CD14-positive monocyte (primary cell): ENCODE measurements around the gene ARID1B. TPM values are rescaled to one million over a fixed set of nuclear protein-coding genes. Genes with fewer than 3 reads are reported as not detected.

Experiments
- DNase-seq, 3 donors: peaks; one replicate each; pipeline ENCODE4 v3.0.0-alpha.2; 2011 to 2022
- H2AFZ ChIP-seq: 2 replicates; pipeline ENCODE4 v1.6.0; 2012; ENCODE audit warnings: mild to moderate bottlenecking, low read depth, low read length, inconsistent platforms; ENCODE audit not compliant: insufficient read depth, poor library complexity, severe bottlenecking
- H3K27ac ChIP-seq, 2 donors: 1 replicate in 1 of 2; 2 replicates in 1 of 2; pipeline ENCODE4 v1.5.1; 2012 to 2013; ENCODE audit warnings: low read length in 2 of 2, control low read depth in 1 of 2, inconsistent platforms in 1 of 2, low read depth in 1 of 2, mild to moderate bottlenecking in 1 of 2
- H3K27me3 ChIP-seq, 2 donors: one replicate each; pipeline versions ENCODE4 v1.6.0 to v1.6.1; 2011 to 2013; ENCODE audit warnings: low read length in 2 of 2; ENCODE audit not compliant: control insufficient read depth in 2 of 2, insufficient read depth in 2 of 2
- H3K36me3 ChIP-seq, 2 donors: replicated peaks in 1 of 2; 1 replicate in 1 of 2; 2 replicates in 1 of 2; pipeline versions ENCODE4 v1.5.1 to v1.6.1; 2012 to 2013; ENCODE audit warnings: low read length in 2 of 2, control low read depth in 1 of 2, inconsistent platforms in 1 of 2, mild to moderate bottlenecking in 1 of 2; ENCODE audit not compliant: insufficient read depth in 2 of 2, control insufficient read depth in 1 of 2
- H3K4me1 ChIP-seq, 2 donors: 1 replicate in 1 of 2; 2 replicates in 1 of 2; pipeline versions ENCODE4 v1.5.1 to v1.6.1; 2012 to 2013; ENCODE audit warnings: low read length in 2 of 2, control low read depth in 1 of 2, inconsistent platforms in 1 of 2, mild to moderate bottlenecking in 1 of 2, moderate library complexity in 1 of 2; ENCODE audit not compliant: insufficient read depth in 2 of 2, control insufficient read depth in 1 of 2
- H3K4me2 ChIP-seq: replicated peaks from 2 replicates; pipeline ENCODE3; 2012; ENCODE audit warnings: low read length, moderate library complexity, mild to moderate bottlenecking; ENCODE audit not compliant: poor library complexity, severe bottlenecking; ENCODE audit errors: extremely low read depth
- H3K4me3 ChIP-seq, 3 experiments: fragments of 200-600 bp in 1 of 3; sonication (generic) in 1 of 3; replicated peaks in 1 of 3; 1 replicate in 2 of 3; 2 replicates in 1 of 3; pipeline ENCODE4 v1.5.1; 2011 to 2013; ENCODE audit warnings: low read length in 3 of 3, mild to moderate bottlenecking in 3 of 3, control low read depth in 2 of 3, low read depth in 2 of 3, inconsistent platforms in 1 of 3, moderate library complexity in 1 of 3
- H3K79me2 ChIP-seq: 2 replicates; pipeline ENCODE4 v1.6.0; 2012; ENCODE audit warnings: mild to moderate bottlenecking, control low read depth, inconsistent platforms, low read length, moderate library complexity; ENCODE audit not compliant: insufficient read depth
- H3K9ac ChIP-seq: 2 replicates; pipeline ENCODE4 v1.6.0; 2017; ENCODE audit warnings: low read length, mild to moderate bottlenecking; ENCODE audit not compliant: insufficient read depth, poor library complexity, severe bottlenecking
- H3K9me3 ChIP-seq, 2 donors: replicated peaks in 1 of 2; 1 replicate in 1 of 2; 2 replicates in 1 of 2; pipeline versions ENCODE4 v1.5.1 to v1.6.1; 2012 to 2013; ENCODE audit warnings: low read length in 2 of 2, control low read depth in 1 of 2; ENCODE audit not compliant: control insufficient read depth in 1 of 2, insufficient read depth in 1 of 2
- H4K20me1 ChIP-seq: 2 replicates; pipeline ENCODE4 v1.6.0; 2012; ENCODE audit warnings: mild to moderate bottlenecking, low read length, control low read depth, moderate library complexity; ENCODE audit not compliant: insufficient read depth
- H3K27ac Mint-ChIP-seq, 7 donors: one replicate each; pipeline ENCODE4 v1.8.0; 2020; ENCODE audit warnings: mild to moderate bottlenecking in 7 of 7, mixed read lengths in 7 of 7, moderate library complexity in 6 of 7, inconsistent platforms in 2 of 7
- H3K27me3 Mint-ChIP-seq, 3 donors: one replicate each; pipeline ENCODE4 v1.8.0; 2021 to 2022; ENCODE audit warnings: low read depth in 3 of 3, mild to moderate bottlenecking in 3 of 3, mixed read lengths in 3 of 3, moderate library complexity in 3 of 3, inconsistent platforms in 1 of 3
- H3K36me3 Mint-ChIP-seq, 2 donors: one replicate each; pipeline ENCODE4 v1.8.0; 2020; ENCODE audit warnings: mixed read lengths in 2 of 2, inconsistent platforms in 1 of 2, mild to moderate bottlenecking in 1 of 2
- H3K4me1 Mint-ChIP-seq: one replicate; pipeline ENCODE4 v1.8.0; 2020; ENCODE audit warnings: mild to moderate bottlenecking, mixed read lengths
- H3K4me3 Mint-ChIP-seq, 2 donors: one replicate each; pipeline ENCODE4 v1.8.0; 2020; ENCODE audit warnings: mild to moderate bottlenecking in 2 of 2, mixed read lengths in 2 of 2, moderate library complexity in 1 of 2
- H3K9me3 Mint-ChIP-seq, 7 donors: one replicate each; pipeline ENCODE4 v1.8.0; 2020 to 2022; ENCODE audit warnings: mixed read lengths in 7 of 7, mild to moderate bottlenecking in 6 of 7, moderate library complexity in 6 of 7, inconsistent platforms in 2 of 7
- WGBS: methylation state at CpG from one replicate; pipeline ENCODE4 v1.1.5; 2013; ENCODE audit warnings: missing lambda C conversion rate; ENCODE audit not compliant: insufficient coverage; 5-methylcytosine and 5-hydroxymethylcytosine counted together
- intact Hi-C, 2 donors: fragments of 100-400 bp; cut with micrococcal nuclease; formaldehyde crosslinking; loops; one replicate each; pipeline versions ENCODE4 v1.15.0 to v1.15.1; 2023
- polyA plus RNA-seq, 3 donors: library from polyadenylated mRNA; depleted of rRNA in 1 of 3; unstranded in 2 of 3; stranded (reverse) in 1 of 3; fragments of 300-500 nt in 2 of 3; fragments of >200 nt in 1 of 3; fragmentation: Illumina TruSeq in 2 of 3; gene quantifications; 1 replicate in 2 of 3; 2 replicates in 1 of 3; pipeline ENCODE4 v1.2.3, GENCODE V29; 2012 to 2021
- TF ChIP-seq, protein P1 (sequence below): fragments of 200-600 bp; IDR thresholded peaks from one replicate; pipeline ENCODE4 v1.8.0; 2022; ENCODE audit warnings: antibody characterized with exemption, mild to moderate bottlenecking

The ARID1B gene
- polyA plus RNA-seq, 3 donors: 3.2 to 22.1 (median 3.8) TPM

DNA sequence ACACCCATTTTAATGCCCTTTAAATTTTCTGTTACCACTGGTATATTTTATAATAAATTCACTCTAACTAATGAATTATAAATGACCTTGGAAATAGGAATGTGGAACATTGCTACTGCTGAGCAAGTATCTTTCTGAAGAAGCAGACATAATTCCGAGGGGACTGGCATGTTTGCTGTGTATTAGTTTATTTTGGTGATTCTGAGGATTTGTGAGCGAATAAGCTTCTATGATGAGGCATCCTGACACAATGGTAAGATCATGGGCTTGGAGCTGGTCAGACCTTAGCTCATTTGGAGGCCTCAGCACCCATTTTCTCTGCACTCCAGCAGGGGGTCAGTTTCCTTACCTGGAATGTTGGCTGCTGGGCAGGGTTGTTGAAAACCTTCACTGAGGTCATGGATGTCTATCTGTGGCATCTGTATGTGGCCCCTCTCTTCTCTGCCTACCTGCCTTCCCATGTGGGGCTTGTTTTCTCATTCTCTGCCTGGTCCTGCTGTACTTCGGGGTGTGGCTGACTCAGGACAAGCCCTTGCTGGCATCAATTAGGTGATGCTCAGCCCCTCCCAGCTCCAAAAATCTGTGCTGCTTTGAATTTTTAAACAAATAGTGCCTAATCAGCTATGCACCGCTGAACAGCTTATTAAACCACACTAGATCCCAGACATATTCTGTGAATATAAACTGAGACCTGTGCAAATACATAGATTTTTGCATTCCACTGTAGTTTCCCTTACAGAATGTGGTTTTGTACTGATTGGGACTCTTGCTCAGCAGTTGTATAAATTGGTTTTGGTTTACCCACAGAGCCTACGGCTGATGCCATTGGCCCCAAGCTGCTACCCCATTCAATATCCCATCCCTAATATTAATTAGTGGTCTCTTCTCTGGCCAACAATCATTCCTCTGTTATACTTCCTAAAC is 10.7 kb downstream of the ARID1B start:
- no peak overlapping the region for H3K4me3 Mint-ChIP-seq
- H3K27ac Mint-ChIP-seq: no peak overlapping the region
- Histone ChIP-seq H3K27me3 (no peaks in the 10 kb centered on the region), H3K4me2 (no peak overlapping the region), H2AFZ (no peak overlapping the region), H3K36me3 (peaks cover 0 to 4% of the 10 kb centered on the region in 2 donors), H3K9me3 (no peaks in the 10 kb centered on the region), H3K27ac (peak overlapping the region in 1 of 2 donors; percentile 30), H3K79me2 (peaks cover 100% of the 10 kb centered on the region), H4K20me1 (peaks cover 92% of the 10 kb centered on the region), H3K4me3 (no peak overlapping the region), H3K9ac (no peak overlapping the region), H3K4me1 (peaks cover 5 to 11% of the 10 kb centered on the region in 2 donors)
- peaks cover 56% of the 10 kb centered on the region for H3K4me1 Mint-ChIP-seq
- intact Hi-C loops: no loop called here
- no peak for DNase-seq
- H3K27me3 Mint-ChIP-seq: no peaks in the 10 kb centered on the region
- peaks cover 13 to 23% of the 10 kb centered on the region in 2 donors for H3K36me3 Mint-ChIP-seq
- 92% methylated on average over 2 of the region's 5 CpGs for WGBS
- TF ChIP-seq, protein P1, sequence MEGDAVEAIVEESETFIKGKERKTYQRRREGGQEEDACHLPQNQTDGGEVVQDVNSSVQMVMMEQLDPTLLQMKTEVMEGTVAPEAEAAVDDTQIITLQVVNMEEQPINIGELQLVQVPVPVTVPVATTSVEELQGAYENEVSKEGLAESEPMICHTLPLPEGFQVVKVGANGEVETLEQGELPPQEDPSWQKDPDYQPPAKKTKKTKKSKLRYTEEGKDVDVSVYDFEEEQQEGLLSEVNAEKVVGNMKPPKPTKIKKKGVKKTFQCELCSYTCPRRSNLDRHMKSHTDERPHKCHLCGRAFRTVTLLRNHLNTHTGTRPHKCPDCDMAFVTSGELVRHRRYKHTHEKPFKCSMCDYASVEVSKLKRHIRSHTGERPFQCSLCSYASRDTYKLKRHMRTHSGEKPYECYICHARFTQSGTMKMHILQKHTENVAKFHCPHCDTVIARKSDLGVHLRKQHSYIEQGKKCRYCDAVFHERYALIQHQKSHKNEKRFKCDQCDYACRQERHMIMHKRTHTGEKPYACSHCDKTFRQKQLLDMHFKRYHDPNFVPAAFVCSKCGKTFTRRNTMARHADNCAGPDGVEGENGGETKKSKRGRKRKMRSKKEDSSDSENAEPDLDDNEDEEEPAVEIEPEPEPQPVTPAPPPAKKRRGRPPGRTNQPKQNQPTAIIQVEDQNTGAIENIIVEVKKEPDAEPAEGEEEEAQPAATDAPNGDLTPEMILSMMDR: no peak
- no peaks in the 10 kb centered on the region for H3K9me3 Mint-ChIP-seq

DNA sequence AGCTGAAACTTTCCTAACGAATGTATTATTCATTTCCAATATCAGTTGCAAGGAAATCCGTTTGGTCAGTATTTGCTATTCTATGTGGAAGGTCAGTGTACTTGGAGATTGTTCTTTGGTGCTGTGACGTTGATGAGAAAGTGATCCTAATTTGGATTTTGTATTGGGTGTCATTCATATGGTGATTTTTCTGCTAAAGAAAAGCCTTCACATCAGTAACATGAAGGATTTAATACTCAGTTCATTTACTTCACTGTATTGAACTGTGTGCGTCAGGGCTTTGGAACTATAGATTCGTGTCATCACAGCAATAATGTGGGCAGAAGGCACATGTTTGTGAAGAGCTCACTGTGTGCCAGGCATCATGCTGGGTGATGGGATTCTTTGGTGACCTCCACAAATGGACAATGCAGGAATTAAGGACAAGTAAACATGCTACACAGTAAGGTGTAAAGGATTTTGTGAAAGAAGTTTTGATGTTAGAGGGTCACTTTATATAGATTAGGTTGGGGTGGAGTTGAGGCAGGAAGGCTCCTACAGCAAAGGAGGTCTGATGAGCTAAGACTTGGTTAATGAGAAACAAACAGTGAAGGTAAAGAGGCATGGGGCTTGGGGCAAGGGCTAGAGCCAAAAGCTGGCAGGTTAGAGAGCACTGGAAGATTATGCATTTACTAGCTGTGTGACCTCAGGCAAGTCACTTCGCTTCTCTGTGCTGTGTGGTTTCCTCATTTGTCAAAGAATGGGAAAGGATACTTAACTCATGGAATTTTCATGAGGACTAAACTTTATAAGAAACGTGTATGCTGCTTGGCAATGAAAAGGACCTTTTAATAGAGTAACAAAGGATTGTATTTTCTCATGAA is 12.1 kb downstream of the ARID1B start:
- Mint-ChIP-seq H3K9me3 (no peaks in the 10 kb centered on the region), H3K27ac (peak overlapping the region in 2 of 7 donors; percentile 18 to 73), H3K27me3 (no peaks in the 10 kb centered on the region), H3K4me3 (no peak overlapping the region), H3K4me1 (peaks cover 50% of the 10 kb centered on the region), H3K36me3 (peaks cover 10 to 27% of the 10 kb centered on the region in 2 donors)
- H3K36me3 ChIP-seq: peaks cover 0 to 4% of the 10 kb centered on the region in 2 donors
- no peak overlapping the region for H3K4me3 ChIP-seq
- H3K9ac ChIP-seq: no peak overlapping the region
- H2AFZ ChIP-seq: no peak overlapping the region
- TF ChIP-seq, protein P1: no peak
- H3K79me2 ChIP-seq: peaks cover 100% of the 10 kb centered on the region
- H3K9me3 ChIP-seq: no peaks in the 10 kb centered on the region
- intact Hi-C loops: no loop called here
- whole genome bisulfite sequencing: 89% methylated on average over 1 of the region's 7 CpGs
- DNase-seq: no peak
- H4K20me1 ChIP-seq: peaks cover 99% of the 10 kb centered on the region
- H3K27me3 ChIP-seq: no peaks in the 10 kb centered on the region
- no peak overlapping the region for H3K4me2 ChIP-seq
- no peaks in the 10 kb centered on the region for H3K4me1 ChIP-seq
- no peak overlapping the region for H3K27ac ChIP-seq
